Measurements from ENCODE around the gene OSTM1.
"Not testable (repeated sequence)": the region's sequence is repeated elsewhere in the genome, so short reads cannot be mapped to it uniquely, and the experiment has no call there.

Gene OSTM1

DNA sequence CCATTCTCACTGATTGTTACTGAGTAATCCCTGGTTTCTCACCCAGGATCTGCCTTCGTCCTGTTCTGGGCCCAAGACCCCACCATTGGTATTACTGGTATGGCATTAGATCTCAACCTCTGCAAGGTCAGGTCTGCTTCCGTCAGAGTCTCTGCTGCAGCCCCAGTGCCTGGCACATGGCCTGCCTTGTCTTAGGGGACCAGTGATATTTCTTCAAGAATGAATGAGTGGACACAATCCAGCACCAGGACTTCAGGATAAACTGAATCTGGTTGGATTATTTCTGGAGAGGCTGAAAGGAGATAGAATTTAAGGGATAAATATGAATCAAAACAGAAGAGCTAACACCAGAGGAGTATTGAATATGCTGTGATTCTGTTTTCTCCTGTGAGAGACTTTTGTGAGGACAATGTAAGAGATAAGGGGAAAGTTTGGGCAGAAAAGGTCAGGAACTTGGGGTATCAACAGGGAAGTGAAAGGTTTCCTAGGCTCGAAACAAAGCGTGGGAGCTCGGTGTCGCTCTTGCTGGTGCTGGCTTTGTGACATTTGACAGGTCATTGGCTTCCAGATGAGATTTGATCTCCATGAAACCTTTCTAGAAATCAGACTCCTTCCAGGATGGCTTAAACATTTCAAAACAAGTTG, 53.9 kb downstream of the OSTM1 start:
- DNase-seq (ENCODE audit: low read depth in 2 of 2), result no peak

DNA sequence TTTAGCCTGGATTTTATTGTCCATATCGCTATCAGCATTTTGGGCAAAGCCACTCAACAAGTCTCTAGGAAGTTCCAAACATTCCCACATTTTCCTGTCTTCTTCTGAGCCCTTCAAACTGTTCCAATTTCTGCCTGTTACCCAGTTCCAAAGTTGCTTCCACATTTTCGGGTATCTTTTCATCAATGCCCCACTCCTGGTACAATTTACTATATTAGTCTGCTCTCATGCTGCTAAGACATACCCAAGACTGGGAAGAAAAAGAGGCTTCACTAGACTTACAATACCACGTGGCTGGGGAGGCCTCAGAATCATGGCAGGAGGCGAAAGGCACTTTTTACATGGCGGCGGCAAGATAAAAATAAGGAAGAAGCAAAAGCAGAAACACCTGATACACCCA, 58.3 kb downstream of the OSTM1 start:
- not testable (repeated sequence) for DNase-seq (ENCODE audit: low read depth in 2 of 2)

DNA sequence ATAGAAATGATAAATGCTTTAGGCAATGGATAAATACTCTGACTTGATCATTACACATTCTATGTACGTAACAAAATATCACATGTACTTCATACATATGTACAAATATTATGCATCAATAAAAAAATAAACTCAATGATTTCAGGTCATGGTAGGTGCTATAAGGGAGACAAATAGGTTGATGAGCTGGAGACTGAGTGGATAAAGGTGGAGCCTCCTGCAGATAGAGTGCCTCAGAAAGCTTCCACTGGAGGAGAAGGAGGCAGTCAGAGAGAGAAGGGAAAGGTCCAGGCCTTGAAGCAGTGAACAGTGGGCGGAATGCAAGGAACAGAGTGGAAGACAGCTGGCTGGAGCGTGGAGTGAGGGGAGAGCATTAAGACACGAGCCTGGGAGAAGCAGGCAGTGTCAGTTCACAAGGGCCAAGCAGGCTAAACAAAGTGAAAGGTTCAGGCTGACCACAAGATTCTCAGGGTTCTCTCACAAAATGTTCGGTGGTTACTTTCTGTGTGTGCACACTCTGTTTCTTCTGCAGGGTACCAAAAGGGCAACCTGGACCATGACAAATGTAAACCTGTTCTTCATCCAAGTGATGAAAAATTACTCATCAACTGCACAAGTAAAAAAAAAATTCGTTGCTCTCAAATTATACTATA, 60.6 kb downstream of the OSTM1 start:
- no peak for DNase-seq (ENCODE audit: low read depth in 2 of 2)

DNA sequence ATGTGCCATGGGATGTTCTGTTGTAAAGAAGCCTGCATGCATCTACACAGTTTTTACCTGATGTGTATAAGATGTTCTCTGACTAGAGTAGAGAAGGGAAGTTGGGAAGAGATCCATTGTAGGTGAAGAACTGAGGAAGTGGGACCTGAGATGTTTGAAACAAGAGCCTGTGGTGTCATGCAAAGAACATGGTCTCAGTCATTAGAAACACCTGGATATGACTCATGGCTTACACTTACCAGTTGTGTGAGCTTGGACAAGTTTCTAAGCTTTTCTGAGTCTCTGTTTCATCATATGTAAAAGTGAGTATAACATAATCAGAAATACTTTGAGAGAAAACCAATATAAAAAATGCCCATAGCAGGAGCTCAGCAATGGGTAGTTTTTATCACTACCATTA, 64.6 kb downstream of the OSTM1 start:
- DNase-seq (ENCODE audit: low read depth in 2 of 2), result no peak

DNA sequence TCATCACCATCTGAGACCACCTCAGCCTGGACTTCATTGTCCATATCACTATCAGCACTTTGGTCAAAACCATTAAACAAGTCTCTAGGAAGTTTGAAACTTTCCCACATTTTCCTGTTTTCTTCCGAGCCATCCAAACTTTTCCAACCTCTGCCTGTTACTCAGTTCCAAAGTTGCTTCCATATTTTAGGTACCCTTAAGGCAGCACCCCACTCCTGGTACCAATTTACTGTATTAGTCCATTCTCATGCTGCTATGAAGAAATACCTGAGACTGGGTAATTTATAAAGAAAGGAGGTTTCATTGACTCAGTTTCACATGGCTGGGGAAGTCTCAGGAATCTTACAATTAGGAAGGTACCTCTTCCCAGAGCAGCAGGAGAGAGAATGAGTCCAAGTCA, 65.3 kb downstream of the OSTM1 start:
- not testable (repeated sequence) for DNase-seq (ENCODE audit: low read depth in 2 of 2)

DNA sequence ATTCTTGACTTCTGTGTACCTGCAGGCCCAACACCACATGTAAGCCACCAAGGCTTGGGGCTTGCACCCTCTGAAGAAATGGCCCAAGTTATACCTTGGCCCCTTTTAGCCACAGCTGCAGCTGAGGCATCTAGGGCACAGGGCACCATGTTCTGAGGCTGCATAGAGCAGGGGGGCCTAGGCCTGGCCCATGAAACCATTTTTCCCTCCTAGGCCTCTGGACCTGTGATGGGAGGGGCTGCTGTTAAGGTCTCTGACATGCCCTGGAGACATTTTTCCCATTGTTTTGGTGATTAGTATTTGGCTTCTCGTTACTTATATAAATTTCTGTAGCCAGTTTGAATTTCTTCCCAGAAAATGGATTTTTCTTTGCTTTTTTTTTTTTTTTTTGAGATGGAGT, 66.2 kb downstream of the OSTM1 start:
- no peak for DNase-seq (ENCODE audit: low read depth in 2 of 2)

DNA sequence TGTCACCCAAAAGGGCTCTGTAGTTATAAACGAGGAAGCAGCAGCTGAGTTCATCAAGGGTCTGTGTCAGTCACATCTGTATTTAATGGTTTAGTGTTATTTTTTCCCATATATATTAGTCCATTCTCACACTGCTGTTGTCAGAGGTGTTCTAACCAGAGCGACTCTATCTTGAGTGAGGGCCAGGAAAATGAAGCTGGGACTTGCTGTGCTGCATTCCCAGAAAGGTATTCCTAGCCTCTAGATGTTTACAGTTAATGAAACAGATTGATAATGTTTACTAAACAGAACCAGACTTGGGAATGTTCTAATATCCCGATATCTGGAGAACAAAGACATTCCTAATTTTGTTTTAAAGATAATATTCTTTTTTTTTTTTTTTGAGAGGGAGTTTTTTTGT, 68.6 kb downstream of the OSTM1 start:
- DNase-seq (ENCODE audit: low read depth in 2 of 2), result no peak

DNA sequence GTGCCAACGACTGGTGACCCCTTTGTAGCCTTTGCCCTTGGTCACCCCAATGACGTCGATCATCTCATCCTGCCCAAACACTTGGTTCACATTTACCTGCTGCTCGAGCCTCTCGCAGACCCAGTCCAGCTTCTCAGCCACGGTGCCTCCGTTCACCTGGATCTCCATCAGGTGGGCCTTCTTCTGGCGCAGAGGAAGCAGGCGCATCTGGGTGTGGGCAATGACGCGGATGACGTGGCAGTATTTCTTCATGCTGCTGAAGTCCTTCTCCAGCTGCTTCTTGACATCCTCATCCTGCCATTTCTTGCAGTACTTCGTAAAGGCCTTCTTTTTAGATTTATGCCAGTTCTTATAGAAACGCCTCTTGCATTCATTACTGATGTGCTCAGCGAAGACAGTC, 69.7 kb downstream of the OSTM1 start:
- no peak for DNase-seq (ENCODE audit: low read depth in 2 of 2)

GRCh38 chr6:108002365-108003221, 71.9 kb downstream of the OSTM1 start:
- DNase-seq (ENCODE audit: low read depth in 2 of 2), result no peak

DNA sequence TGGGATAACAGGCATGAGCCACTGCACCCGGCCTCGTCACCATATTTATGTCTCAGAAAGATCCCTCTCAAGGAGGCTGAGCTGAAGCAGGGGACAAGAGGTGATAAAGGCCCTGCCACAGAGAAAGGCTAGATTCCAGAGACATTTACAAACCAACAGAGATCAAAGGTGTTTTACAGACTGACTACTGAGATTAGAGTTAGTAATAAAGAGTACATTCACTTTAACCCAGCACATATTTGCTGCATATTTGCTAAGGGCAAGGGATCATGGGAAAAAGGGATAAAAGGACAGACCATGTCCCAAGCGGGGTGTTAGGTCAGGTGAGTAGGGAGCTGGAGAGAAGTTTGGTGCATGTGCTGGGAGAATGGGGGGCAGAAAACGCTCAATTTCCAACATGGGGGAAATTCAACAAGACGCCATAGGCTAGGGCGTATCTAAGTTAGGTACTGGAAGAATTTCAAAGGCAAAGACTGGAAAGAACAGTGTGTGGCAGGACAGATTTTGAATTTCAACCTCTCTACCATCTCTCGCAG, 72.8 kb downstream of the OSTM1 start:
- no peak for DNase-seq (ENCODE audit: low read depth in 2 of 2)

- DNase-seq (ENCODE audit: low read depth in 2 of 2), result not testable (repeated sequence)
Observed at GRCh38 chr6:108000259-108000658, 74.3 kb downstream of the OSTM1 start.

- no peak for DNase-seq (ENCODE audit: low read depth in 2 of 2)
Observed at GRCh38 chr6:107999341-107999740, 75.2 kb downstream of the OSTM1 start.

- no peak for DNase-seq (ENCODE audit: low read depth in 2 of 2)
Observed at GRCh38 chr6:107991772-107992550, 82.6 kb downstream of the OSTM1 start.

Data from stimulated activated CD8-positive, alpha-beta memory T cell treated with anti-CD3 and anti-CD28 coated beads, Interleukin-7, amount 100 ng/mL, for 4 hours (primary cell).